Measurements from ENCODE around the gene COLQ. TPM values are rescaled to one million over a fixed set of nuclear protein-coding genes. Genes with fewer than 3 reads are reported as not detected.

COLQ gene
- total RNA-seq, 1 experiment from 2014 or later = 1.9 TPM

GRCh38 chr3:15553749-15554148 lies 32.2 kb upstream of the COLQ start:
- Histone ChIP-seq H3K4me1 (ENCODE audit: control insufficient read depth in 1 of 2, insufficient read depth in 2 of 2, low read length in 2 of 2) (peaks cover 4 to 6% of the 10 kb centered on the region in 2 experiments; a peak in 3 of 4 replicates), H3K79me2 (ENCODE audit: insufficient read depth, low read length) (no peaks in the 10 kb centered on the region), H3K9me2 (ENCODE audit: insufficient read depth) (no peaks in the 10 kb centered on the region), H3K27me3 (ENCODE audit: insufficient read depth, low read length) (no peaks in the 10 kb centered on the region), H3K36me3 (ENCODE audit: control insufficient read depth in 1 of 2, insufficient read depth in 2 of 2, low read length in 2 of 2) (no peaks in the 10 kb centered on the region; a peak in 1 of 4 replicates), H3K4me2 (ENCODE audit: low read length) (no peak overlapping the region), H2AFZ (ENCODE audit: low read depth, low read length, poor library complexity, severe bottlenecking) (no peak overlapping the region), H3K27ac (ENCODE audit: low read depth, low read length) (no peak overlapping the region), H4K20me1 (ENCODE audit: insufficient read depth) (no peaks in the 10 kb centered on the region), H3K4me3 (replicated peaks in 1 of 2; ENCODE audit: low read depth in 1 of 2, low read length in 2 of 2) (no peak overlapping the region), H3K9me3 (ENCODE audit: control insufficient read depth in 1 of 2, insufficient read depth in 1 of 2, low read depth in 1 of 2, low read length in 2 of 2) (no peaks in the 10 kb centered on the region), H3K9ac (ENCODE audit: low read length) (no peak overlapping the region)
- POLR2A ChIA-PET = no interaction called here
- no peak for ATAC-seq
- TF ChIP-seq CTCF (IDR thresholded peaks at IDR 0.05 in 2 of 3, conservative IDR thresholded peaks at IDR 0.05 in 1 of 3; ENCODE audit: borderline replicate concordance in 1 of 3, insufficient read depth in 1 of 3, low read depth in 2 of 3, low read length in 2 of 3) (no peak), TCF7L2 (IDR thresholded peaks at IDR 0.05; ENCODE audit: borderline replicate concordance, extremely low read depth, insufficient read depth, insufficient read length) (no peak), CBX3 (IDR thresholded peaks at IDR 0.05; ENCODE audit: low read depth) (no peak), ZNF274 (IDR thresholded peaks at IDR 0.05; ENCODE audit: low read depth, low read length) (no peak), ZBTB33 (IDR thresholded peaks at IDR 0.05; ENCODE audit: extremely low read depth, insufficient replicate concordance, low read length) (no peak), YY1 (IDR thresholded peaks at IDR 0.05; ENCODE audit: extremely low read depth, insufficient replicate concordance, low read depth, low read length) (no peak), EGR1 (IDR thresholded peaks at IDR 0.05; ENCODE audit: low read depth) (no peak), ELF1 (IDR thresholded peaks at IDR 0.05; ENCODE audit: borderline replicate concordance, low read depth) (no peak), CEBPB (IDR thresholded peaks at IDR 0.05; ENCODE audit: low read depth) (no peak), SIN3A (IDR thresholded peaks at IDR 0.05; ENCODE audit: low read depth) (no peak), JUND (IDR thresholded peaks at IDR 0.05) (no peak), EZH2phosphoT487 (IDR thresholded peaks at IDR 0.05; ENCODE audit: borderline replicate concordance) (no peak), FOSL1 (IDR thresholded peaks at IDR 0.05; ENCODE audit: low read depth) (no peak), RAD21 (IDR thresholded peaks at IDR 0.05; ENCODE audit: low read depth) (no peak), SP1 (IDR thresholded peaks at IDR 0.05; ENCODE audit: low read depth) (no peak)
- intact Hi-C loops (cut with micrococcal nuclease) = no loop called here
- RAD21 ChIA-PET (ENCODE audit: low non-redundant PET in 1 of 2, low total read pairs in 2 of 2, uncharacterized antibody in 2 of 2, unreplicated experiment in 2 of 2) = no interaction called here
- CTCF ChIA-PET = no interaction called here
- no TSS peak for BruUV-seq (replicated peaks)
- no peak for DNase-seq (ENCODE audit: low read depth, low spot score)
